Liver (tissue), 3 donors: ENCODE results near the gene DPP6.

Source experiments
- CTCF ChIP-seq: fragments of 150-350 bp; IDR thresholded peaks from 2 replicates; pipeline ENCODE4 v1.5.1; 2017; ENCODE audit warnings: improper control_type of control experiment, low read depth, low read length; ENCODE audit not compliant: missing input control
- FOXA1 ChIP-seq: IDR thresholded peaks from 2 replicates; pipeline ENCODE4 v1.6.1; 2016; ENCODE audit warnings: antibody characterized with exemption
- GABPA ChIP-seq, 2 donors: IDR thresholded peaks in 1 of 2; conservative IDR thresholded peaks in 1 of 2; 2 replicates each; pipeline ENCODE4 v1.6.1; 2016; ENCODE audit warnings: antibody characterized with exemption in 2 of 2, mild to moderate bottlenecking in 1 of 2, moderate library complexity in 1 of 2
- HNF4A ChIP-seq, 2 donors: conservative IDR thresholded peaks; 2 replicates each; pipeline ENCODE4 v1.6.1; 2016; ENCODE audit warnings: antibody characterized with exemption in 2 of 2, mild to moderate bottlenecking in 2 of 2
- MAX ChIP-seq: IDR thresholded peaks from 2 replicates; pipeline ENCODE4 v1.6.1; 2016; ENCODE audit warnings: antibody characterized with exemption
- RAD21 ChIP-seq, 2 donors: IDR thresholded peaks; 2 replicates each; pipeline ENCODE4 v1.6.1; 2016; ENCODE audit warnings: antibody characterized with exemption in 2 of 2, mild to moderate bottlenecking in 2 of 2
- REST ChIP-seq: IDR thresholded peaks from 2 replicates; pipeline ENCODE4 v1.6.1; 2016; ENCODE audit warnings: antibody characterized with exemption, mild to moderate bottlenecking
- RXRA ChIP-seq, 2 donors: IDR thresholded peaks; 2 replicates each; pipeline ENCODE4 v1.6.1; 2017 to 2018; ENCODE audit warnings: antibody characterized with exemption in 2 of 2, mild to moderate bottlenecking in 1 of 2
- SP1 ChIP-seq: IDR thresholded peaks from 2 replicates; pipeline ENCODE4 v1.6.1; 2018; ENCODE audit warnings: antibody characterized with exemption, mild to moderate bottlenecking
- TAF1 ChIP-seq: conservative IDR thresholded peaks from 2 replicates; pipeline ENCODE4 v1.6.1; 2016; ENCODE audit warnings: antibody characterized with exemption, mild to moderate bottlenecking
- YY1 ChIP-seq: IDR thresholded peaks from 2 replicates; pipeline ENCODE4 v1.6.1; 2016; ENCODE audit warnings: antibody characterized with exemption, mild to moderate bottlenecking
- ZBTB33 ChIP-seq: IDR thresholded peaks from 2 replicates; pipeline ENCODE4 v1.6.1; 2016; ENCODE audit warnings: antibody characterized with exemption
- donor health status: healthy.
- donor health status: healthy.

GRCh38 chr7:154720016-154720415 is 667.8 kb downstream of the DPP6 start:
- TF ChIP-seq CTCF (no peak), HNF4A (conservative IDR thresholded peaks at IDR 0.05) (no peak), MAX (no peak), FOXA1 (no peak), GABPA (IDR thresholded peaks at IDR 0.05 in 1 of 2, conservative IDR thresholded peaks at IDR 0.05 in 1 of 2) (no peak), RAD21 (IDR thresholded peaks at IDR 0.05) (no peak), ZBTB33 (no peak), TAF1 (no peak), YY1 (no peak), SP1 (no peak), RXRA (IDR thresholded peaks at IDR 0.05) (no peak), REST (no peak)
